Right renal pelvis (tissue), 4 donors: ENCODE data around the gene C16orf54. TPM values are rescaled to one million over a fixed set of nuclear protein-coding genes. Genes with fewer than 3 reads are reported as not detected.
A peak's percentile ranks its signal among the peaks of the same experiment; 100 is the strongest.
"Not testable (repeated sequence)": the region's sequence is repeated elsewhere in the genome, so short reads cannot be mapped to it uniquely, and the experiment has no call there.

Source experiments
- DNase-seq, 4 donors: peaks; one replicate each; pipeline ENCODE4 v3.0.0-alpha.2; 2013; ENCODE audit warnings: low read depth in 4 of 4, low spot score in 3 of 4, missing footprints in 1 of 4
- polyA plus RNA-seq, 4 donors: library from polyadenylated mRNA; unstranded; fragments of 120-200 nt; gene quantifications; one replicate each; pipeline ENCODE4 v1.2.1, GENCODE V29; 2013; ENCODE audit not compliant: insufficient read length in 4 of 4

The C16orf54 gene
- polyA plus RNA-seq, 4 donors, result 0.19 to 0.28 (median 0.22) TPM

- DNase-seq, result no peak
These were observed 2.3 kb downstream of the C16orf54 start for GRCh38 chr16:29743475-29743826.

- DNase-seq, result no peak
These were observed 3.0 kb downstream of the C16orf54 start for GRCh38 chr16:29742683-29743275.

GRCh38 chr16:29740630-29741015, 5.2 kb downstream of the C16orf54 start:
- DNase-seq, result not testable (repeated sequence)

- not testable (repeated sequence) for DNase-seq
These were observed 5.7 kb downstream of the C16orf54 start for GRCh38 chr16:29739927-29740629.

- DNase-seq, result no peak
These were observed 7.3 kb downstream of the C16orf54 start for GRCh38 chr16:29738514-29738913.

- no peak for DNase-seq
These were observed 8.1 kb downstream of the C16orf54 start for GRCh38 chr16:29737713-29738112.

- DNase-seq, result no peak
These were observed 9.0 kb downstream of the C16orf54 start for GRCh38 chr16:29736764-29737163.

- no peak for DNase-seq
These were observed 9.7 kb downstream of the C16orf54 start for GRCh38 chr16:29736112-29736511.

- no peak for DNase-seq
These were observed 11.0 kb downstream of the C16orf54 start for GRCh38 chr16:29734786-29735185.

- not testable (repeated sequence) for DNase-seq
These were observed 13.8 kb downstream of the C16orf54 start for GRCh38 chr16:29731768-29732601.

GRCh38 chr16:29730649-29731048, 15.1 kb downstream of the C16orf54 start:
- no peak for DNase-seq

- peak in 1 of 4 donors; percentile 20 for DNase-seq
These were observed 16.7 kb downstream of the C16orf54 start for GRCh38 chr16:29729116-29729521.

- no peak for DNase-seq
These were observed 18.3 kb downstream of the C16orf54 start for GRCh38 chr16:29727452-29727851.

GRCh38 chr16:29726845-29727377, 18.9 kb downstream of the C16orf54 start:
- DNase-seq, result no peak

- peak; percentile 52 to 63 (median 56) for DNase-seq
These were observed 24.5 kb downstream of the C16orf54 start for GRCh38 chr16:29721167-29721879.

- DNase-seq, result no peak
These were observed 25.1 kb downstream of the C16orf54 start for GRCh38 chr16:29720703-29721102.

GRCh38 chr16:29719063-29719462, 26.7 kb downstream of the C16orf54 start:
- DNase-seq, result no peak

- DNase-seq, result no peak
These were observed 28.7 kb downstream of the C16orf54 start for GRCh38 chr16:29717113-29717512.

GRCh38 chr16:29714972-29715371, 30.8 kb downstream of the C16orf54 start:
- no peak for DNase-seq

GRCh38 chr16:29714396-29714795, 31.4 kb downstream of the C16orf54 start:
- DNase-seq, result no peak

- no peak for DNase-seq
These were observed 33.0 kb downstream of the C16orf54 start for GRCh38 chr16:29712809-29713208.
